GM23338 (cell line): ENCODE data around the gene PGRMC2. TPM values are rescaled to one million over a fixed set of nuclear protein-coding genes. Genes with fewer than 3 reads are reported as not detected.

Experiments used
- ATAC-seq: fragments of 200-7000 bp; cut with Tn5 transposase; 3 replicates; pipeline ENCODE4 v1.9.1; 2020
- DNase-seq: peaks from one replicate; pipeline ENCODE4 v3.0.0-alpha.2; 2015; ENCODE audit warnings: low spot score
- H2AFZ ChIP-seq: fragments of 200-600 bp; sonication (generic); 2 replicates; pipeline ENCODE4 v1.8.0; 2016; ENCODE audit warnings: antibody characterized with exemption, mild to moderate bottlenecking, moderate library complexity
- H3F3A ChIP-seq: fragments of 200-600 bp; sonication (generic); replicated peaks from 2 replicates; pipeline ENCODE4 v1.8.0; 2017; ENCODE audit warnings: antibody characterized with exemption, mixed run types, low read depth
- H3K27ac ChIP-seq: fragments of 200-600 bp; sonication (generic); 2 replicates; pipeline ENCODE4 v1.6.1; 2016; ENCODE audit warnings: low read depth
- H3K27me3 ChIP-seq: fragments of 200-600 bp; sonication (generic); 2 replicates; pipeline ENCODE4 v1.8.0; 2016; ENCODE audit warnings: mild to moderate bottlenecking, mixed run types, moderate library complexity; ENCODE audit not compliant: insufficient read depth
- H3K36me3 ChIP-seq: fragments of 200-600 bp; sonication (generic); 2 replicates; pipeline ENCODE4 v1.8.0; 2016; ENCODE audit warnings: mild to moderate bottlenecking; ENCODE audit not compliant: insufficient read depth
- H3K4me1 ChIP-seq: fragments of 200-600 bp; sonication (generic); 2 replicates; pipeline ENCODE4 v1.8.0; 2016; ENCODE audit warnings: mild to moderate bottlenecking, moderate library complexity; ENCODE audit not compliant: insufficient read depth
- H3K4me2 ChIP-seq: fragments of 200-600 bp; sonication (generic); 2 replicates; pipeline ENCODE4 v1.7.1; 2017; ENCODE audit warnings: mixed run types
- H3K4me3 ChIP-seq: fragments of 200-600 bp; sonication (generic); 2 replicates; pipeline ENCODE4 v1.6.1; 2016; ENCODE audit warnings: mixed run types
- H3K79me2 ChIP-seq: fragments of 200-600 bp; sonication (generic); replicated peaks from 2 replicates; pipeline ENCODE4 v1.8.0; 2017; ENCODE audit warnings: mild to moderate bottlenecking; ENCODE audit not compliant: insufficient read depth
- H3K9me2 ChIP-seq: fragments of 200-600 bp; sonication (generic); 2 replicates; pipeline ENCODE4 v1.8.0; 2017; ENCODE audit not compliant: insufficient read depth
- H4K20me1 ChIP-seq: fragments of 200-600 bp; sonication (generic); replicated peaks from 2 replicates; pipeline ENCODE4 v1.8.0; 2017; ENCODE audit warnings: mild to moderate bottlenecking; ENCODE audit not compliant: insufficient read depth
- H3K27ac Mint-ChIP-seq: 2 replicates; pipeline ENCODE4 v1.8.0; 2020; ENCODE audit warnings: inconsistent platforms, mild to moderate bottlenecking, moderate library complexity, mixed read lengths
- H3K27me3 Mint-ChIP-seq: 3 replicates; pipeline ENCODE4 v1.8.0; 2022; ENCODE audit warnings: low read depth, mild to moderate bottlenecking, moderate library complexity, mixed read lengths, inconsistent platforms; ENCODE audit not compliant: insufficient read depth, poor library complexity
- H3K36me3 Mint-ChIP-seq: 3 replicates; pipeline ENCODE4 v1.8.0; 2021; ENCODE audit warnings: low read depth, mild to moderate bottlenecking, inconsistent platforms, moderate library complexity, mixed read lengths
- H3K4me1 Mint-ChIP-seq: 3 replicates; pipeline ENCODE4 v1.8.0; 2020; ENCODE audit warnings: mild to moderate bottlenecking, inconsistent platforms, mixed read lengths
- H3K4me3 Mint-ChIP-seq: 3 replicates; pipeline ENCODE4 v1.8.0; 2021; ENCODE audit warnings: moderate library complexity, mild to moderate bottlenecking, inconsistent platforms, mixed read lengths
- H3K9me3 Mint-ChIP-seq: 3 replicates; pipeline ENCODE4 v1.8.0; 2020; ENCODE audit warnings: moderate library complexity, mild to moderate bottlenecking, inconsistent platforms, mixed read lengths
- CREB1 ChIP-seq: fragments of 250-450 bp; sonication (Bioruptor Pico); IDR thresholded peaks from 2 replicates; pipeline ENCODE4 v1.5.0; 2020; ENCODE audit warnings: low read depth, mild to moderate bottlenecking, moderate library complexity
- EZH2 ChIP-seq: fragments of 200-600 bp; sonication (generic); IDR thresholded peaks from one replicate; pipeline ENCODE4 v1.8.0; 2017; ENCODE audit warnings: antibody characterized with exemption, mild to moderate bottlenecking, low read depth; ENCODE audit not compliant: unreplicated experiment
- EZH2phosphoT487 ChIP-seq: fragments of 200-600 bp; sonication (generic); IDR thresholded peaks from one replicate; pipeline ENCODE4 v1.8.1; 2018; ENCODE audit warnings: antibody characterized with exemption; ENCODE audit not compliant: unreplicated experiment
- JUNB ChIP-seq: IDR thresholded peaks from one replicate; pipeline ENCODE4 v1.6.1; 2016; ENCODE audit warnings: antibody characterized with exemption; ENCODE audit not compliant: unreplicated experiment
- NANOG ChIP-seq: IDR thresholded peaks from 2 replicates; pipeline ENCODE4 v1.6.1; 2016; ENCODE audit warnings: antibody characterized with exemption, borderline replicate concordance
- POLR2AphosphoS5 ChIP-seq: IDR thresholded peaks from 2 replicates; pipeline ENCODE4 v1.6.1; 2016; ENCODE audit warnings: antibody characterized with exemption, low read depth
- STAT1 ChIP-seq: IDR thresholded peaks from one replicate; pipeline ENCODE4 v1.6.1; 2016; ENCODE audit warnings: antibody characterized with exemption; ENCODE audit not compliant: unreplicated experiment
- ZNF114 ChIP-seq: fragments of 250-450 bp; sonication (Bioruptor Pico); IDR thresholded peaks from 2 replicates; pipeline ENCODE4 v1.5.0; 2020; ENCODE audit warnings: mild to moderate bottlenecking, moderate library complexity
- ZNF331 ChIP-seq: fragments of 250-450 bp; sonication (Bioruptor Pico); IDR thresholded peaks from 2 replicates; pipeline ENCODE4 v1.5.0; 2020; ENCODE audit warnings: low read depth, mild to moderate bottlenecking, moderate library complexity
- polyA plus RNA-seq: library from polyadenylated mRNA; unstranded; fragments of >200 nt; fragmentation: Nextera tagmentation; extraction: Ambion mirVana; gene quantifications from 2 replicates; pipeline ENCODE4 v1.2.1, GENCODE V29; 2016
- total RNA-seq: library from RNA; depleted of rRNA; stranded (reverse); fragments of >200 nt; shearing (Covaris generic); gene quantifications from 2 replicates; pipeline ENCODE4 v1.2.3, GENCODE V29; 2014
- TF ChIP-seq, protein P1 (sequence below), 2 experiments: fragments of 200-600 bp in 1 of 2; sonication (generic) in 1 of 2; conservative IDR thresholded peaks; 2 replicates each; pipeline versions ENCODE4 v1.5.1 to v1.6.1; 2016 to 2017; ENCODE audit warnings: antibody characterized with exemption in 2 of 2, low read depth in 2 of 2, mild to moderate bottlenecking in 2 of 2, moderate library complexity in 1 of 2
- TF ChIP-seq, protein P2 (sequence below): fragments of 250-450 bp; sonication (Bioruptor Pico); IDR thresholded peaks from 2 replicates; pipeline ENCODE4 v1.5.0; 2020; ENCODE audit warnings: mild to moderate bottlenecking, moderate library complexity
- TF ChIP-seq, protein P3 (sequence below): IDR thresholded peaks from one replicate; pipeline ENCODE4 v1.6.1; 2018; ENCODE audit warnings: antibody characterized with exemption; ENCODE audit not compliant: unreplicated experiment
- TF ChIP-seq, protein P4 (sequence below): IDR thresholded peaks from 2 replicates; pipeline ENCODE4 v1.6.1; 2016; ENCODE audit warnings: antibody characterized with exemption

PGRMC2 gene
- total and polyA plus RNA-seq, 2 experiments from 2014 or later: 40.2 to 61.9 TPM

DNA sequence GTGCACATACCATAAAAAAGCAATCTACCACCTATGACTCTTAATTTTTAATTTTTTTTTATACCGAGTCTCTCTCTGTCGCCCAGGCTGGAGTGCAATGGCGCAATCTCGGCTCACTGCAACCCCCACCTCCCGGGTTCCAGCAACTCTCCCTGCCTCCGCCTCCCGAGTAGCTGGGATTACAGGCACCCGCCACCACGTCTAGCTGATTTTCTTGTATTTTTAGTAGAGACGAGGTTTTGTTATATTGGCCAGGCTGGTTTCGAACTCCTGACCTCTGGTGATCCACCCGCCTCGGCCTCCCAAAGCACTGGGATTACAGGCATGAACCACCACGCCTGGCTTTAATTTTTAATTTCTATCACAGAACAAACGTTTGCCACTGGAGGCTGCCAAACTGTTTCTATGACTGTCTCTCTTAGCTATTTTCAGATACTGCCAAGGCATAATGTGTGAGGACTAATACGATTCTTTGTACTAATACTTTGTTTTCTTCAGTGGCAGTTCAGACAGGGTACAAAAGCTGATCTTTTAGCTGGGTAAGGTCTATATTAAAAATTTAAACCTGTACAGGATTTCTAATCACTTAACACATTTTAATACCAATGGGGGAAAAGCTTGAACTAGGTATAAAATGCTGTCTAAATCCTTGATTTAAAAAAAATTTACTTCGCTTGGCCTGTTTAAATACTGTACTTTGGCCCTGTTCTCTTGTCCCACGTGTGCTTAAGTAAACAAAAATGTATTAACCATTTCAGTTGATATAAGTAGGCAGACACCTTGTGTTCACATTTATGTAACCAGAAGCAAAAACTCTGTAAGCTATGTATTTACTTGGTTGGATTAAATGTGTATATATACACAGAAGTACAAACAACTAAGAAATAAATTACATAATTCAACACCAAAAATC lies 2.3 kb downstream of the PGRMC2 start:
- H3K79me2 ChIP-seq: peaks cover 68% of the 10 kb centered on the region
- H3K27ac Mint-ChIP-seq: no peak overlapping the region; the same call in 1 of the 2 replicates

More for the DNA sequence above, 2.3 kb downstream of the PGRMC2 start:
- Mint-ChIP-seq H3K9me3 (no peaks in the 10 kb centered on the region), H3K27me3 (peaks cover 4% of the 10 kb centered on the region), H3K4me1 (peaks cover 36% of the 10 kb centered on the region; the same call in 2 of the 3 replicates), H3K36me3 (peaks cover 19% of the 10 kb centered on the region), H3K4me3 (peak overlapping the region; percentile 80)
- Histone ChIP-seq H3K27me3 (no peaks in the 10 kb centered on the region), H3K4me3 (peak overlapping the region; percentile 95), H3F3A (peaks cover 6% of the 10 kb centered on the region; the same call in 1 of the 2 replicates), H3K9me2 (no peaks in the 10 kb centered on the region), H3K4me2 (peak overlapping the region; percentile 82), H3K36me3 (no peaks in the 10 kb centered on the region), H3K4me1 (peaks cover 13% of the 10 kb centered on the region), H4K20me1 (peaks cover 17% of the 10 kb centered on the region; the same call in 1 of the 2 replicates), H3K27ac (no peak overlapping the region), H2AFZ (no peak overlapping the region)
- TF ChIP-seq, protein P1, sequence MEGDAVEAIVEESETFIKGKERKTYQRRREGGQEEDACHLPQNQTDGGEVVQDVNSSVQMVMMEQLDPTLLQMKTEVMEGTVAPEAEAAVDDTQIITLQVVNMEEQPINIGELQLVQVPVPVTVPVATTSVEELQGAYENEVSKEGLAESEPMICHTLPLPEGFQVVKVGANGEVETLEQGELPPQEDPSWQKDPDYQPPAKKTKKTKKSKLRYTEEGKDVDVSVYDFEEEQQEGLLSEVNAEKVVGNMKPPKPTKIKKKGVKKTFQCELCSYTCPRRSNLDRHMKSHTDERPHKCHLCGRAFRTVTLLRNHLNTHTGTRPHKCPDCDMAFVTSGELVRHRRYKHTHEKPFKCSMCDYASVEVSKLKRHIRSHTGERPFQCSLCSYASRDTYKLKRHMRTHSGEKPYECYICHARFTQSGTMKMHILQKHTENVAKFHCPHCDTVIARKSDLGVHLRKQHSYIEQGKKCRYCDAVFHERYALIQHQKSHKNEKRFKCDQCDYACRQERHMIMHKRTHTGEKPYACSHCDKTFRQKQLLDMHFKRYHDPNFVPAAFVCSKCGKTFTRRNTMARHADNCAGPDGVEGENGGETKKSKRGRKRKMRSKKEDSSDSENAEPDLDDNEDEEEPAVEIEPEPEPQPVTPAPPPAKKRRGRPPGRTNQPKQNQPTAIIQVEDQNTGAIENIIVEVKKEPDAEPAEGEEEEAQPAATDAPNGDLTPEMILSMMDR (conservative IDR thresholded peaks at IDR 0.05; ENCODE audit: low read depth in 2 of 2): no peak
- no peak for TF ChIP-seq POLR2AphosphoS5
- TF ChIP-seq NANOG: no peak
- no peak for TF ChIP-seq ZNF331 (CRISPR knock-in tag)
- no peak for TF ChIP-seq STAT1
- no peak for TF ChIP-seq EZH2
- TF ChIP-seq, protein P2, sequence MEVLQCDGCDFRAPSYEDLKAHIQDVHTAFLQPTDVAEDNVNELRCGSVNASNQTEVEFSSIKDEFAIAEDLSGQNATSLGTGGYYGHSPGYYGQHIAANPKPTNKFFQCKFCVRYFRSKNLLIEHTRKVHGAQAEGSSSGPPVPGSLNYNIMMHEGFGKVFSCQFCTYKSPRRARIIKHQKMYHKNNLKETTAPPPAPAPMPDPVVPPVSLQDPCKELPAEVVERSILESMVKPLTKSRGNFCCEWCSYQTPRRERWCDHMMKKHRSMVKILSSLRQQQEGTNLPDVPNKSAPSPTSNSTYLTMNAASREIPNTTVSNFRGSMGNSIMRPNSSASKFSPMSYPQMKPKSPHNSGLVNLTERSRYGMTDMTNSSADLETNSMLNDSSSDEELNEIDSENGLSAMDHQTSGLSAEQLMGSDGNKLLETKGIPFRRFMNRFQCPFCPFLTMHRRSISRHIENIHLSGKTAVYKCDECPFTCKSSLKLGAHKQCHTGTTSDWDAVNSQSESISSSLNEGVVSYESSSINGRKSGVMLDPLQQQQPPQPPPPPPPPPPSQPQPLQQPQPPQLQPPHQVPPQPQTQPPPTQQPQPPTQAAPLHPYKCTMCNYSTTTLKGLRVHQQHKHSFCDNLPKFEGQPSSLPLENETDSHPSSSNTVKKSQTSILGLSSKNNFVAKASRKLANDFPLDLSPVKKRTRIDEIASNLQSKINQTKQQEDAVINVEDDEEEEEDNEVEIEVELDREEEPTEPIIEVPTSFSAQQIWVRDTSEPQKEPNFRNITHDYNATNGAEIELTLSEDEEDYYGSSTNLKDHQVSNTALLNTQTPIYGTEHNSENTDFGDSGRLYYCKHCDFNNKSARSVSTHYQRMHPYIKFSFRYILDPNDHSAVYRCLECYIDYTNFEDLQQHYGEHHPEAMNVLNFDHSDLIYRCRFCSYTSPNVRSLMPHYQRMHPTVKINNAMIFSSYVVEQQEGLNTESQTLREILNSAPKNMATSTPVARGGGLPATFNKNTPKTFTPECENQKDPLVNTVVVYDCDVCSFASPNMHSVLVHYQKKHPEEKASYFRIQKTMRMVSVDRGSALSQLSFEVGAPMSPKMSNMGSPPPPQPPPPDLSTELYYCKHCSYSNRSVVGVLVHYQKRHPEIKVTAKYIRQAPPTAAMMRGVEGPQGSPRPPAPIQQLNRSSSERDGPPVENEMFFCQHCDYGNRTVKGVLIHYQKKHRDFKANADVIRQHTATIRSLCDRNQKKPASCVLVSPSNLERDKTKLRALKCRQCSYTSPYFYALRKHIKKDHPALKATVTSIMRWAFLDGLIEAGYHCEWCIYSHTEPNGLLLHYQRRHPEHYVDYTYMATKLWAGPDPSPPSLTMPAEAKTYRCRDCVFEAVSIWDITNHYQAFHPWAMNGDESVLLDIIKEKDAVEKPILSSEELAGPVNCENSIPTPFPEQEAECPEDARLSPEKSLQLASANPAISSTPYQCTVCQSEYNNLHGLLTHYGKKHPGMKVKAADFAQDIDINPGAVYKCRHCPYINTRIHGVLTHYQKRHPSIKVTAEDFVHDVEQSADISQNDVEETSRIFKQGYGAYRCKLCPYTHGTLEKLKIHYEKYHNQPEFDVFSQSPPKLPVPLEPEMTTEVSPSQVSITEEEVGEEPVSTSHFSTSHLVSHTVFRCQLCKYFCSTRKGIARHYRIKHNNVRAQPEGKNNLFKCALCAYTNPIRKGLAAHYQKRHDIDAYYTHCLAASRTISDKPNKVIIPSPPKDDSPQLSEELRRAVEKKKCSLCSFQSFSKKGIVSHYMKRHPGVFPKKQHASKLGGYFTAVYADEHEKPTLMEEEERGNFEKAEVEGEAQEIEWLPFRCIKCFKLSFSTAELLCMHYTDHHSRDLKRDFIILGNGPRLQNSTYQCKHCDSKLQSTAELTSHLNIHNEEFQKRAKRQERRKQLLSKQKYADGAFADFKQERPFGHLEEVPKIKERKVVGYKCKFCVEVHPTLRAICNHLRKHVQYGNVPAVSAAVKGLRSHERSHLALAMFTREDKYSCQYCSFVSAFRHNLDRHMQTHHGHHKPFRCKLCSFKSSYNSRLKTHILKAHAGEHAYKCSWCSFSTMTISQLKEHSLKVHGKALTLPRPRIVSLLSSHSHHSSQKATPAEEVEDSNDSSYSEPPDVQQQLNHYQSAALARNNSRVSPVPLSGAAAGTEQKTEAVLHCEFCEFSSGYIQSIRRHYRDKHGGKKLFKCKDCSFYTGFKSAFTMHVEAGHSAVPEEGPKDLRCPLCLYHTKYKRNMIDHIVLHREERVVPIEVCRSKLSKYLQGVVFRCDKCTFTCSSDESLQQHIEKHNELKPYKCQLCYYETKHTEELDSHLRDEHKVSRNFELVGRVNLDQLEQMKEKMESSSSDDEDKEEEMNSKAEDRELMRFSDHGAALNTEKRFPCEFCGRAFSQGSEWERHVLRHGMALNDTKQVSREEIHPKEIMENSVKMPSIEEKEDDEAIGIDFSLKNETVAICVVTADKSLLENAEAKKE: no peak
- TF ChIP-seq, protein P3, sequence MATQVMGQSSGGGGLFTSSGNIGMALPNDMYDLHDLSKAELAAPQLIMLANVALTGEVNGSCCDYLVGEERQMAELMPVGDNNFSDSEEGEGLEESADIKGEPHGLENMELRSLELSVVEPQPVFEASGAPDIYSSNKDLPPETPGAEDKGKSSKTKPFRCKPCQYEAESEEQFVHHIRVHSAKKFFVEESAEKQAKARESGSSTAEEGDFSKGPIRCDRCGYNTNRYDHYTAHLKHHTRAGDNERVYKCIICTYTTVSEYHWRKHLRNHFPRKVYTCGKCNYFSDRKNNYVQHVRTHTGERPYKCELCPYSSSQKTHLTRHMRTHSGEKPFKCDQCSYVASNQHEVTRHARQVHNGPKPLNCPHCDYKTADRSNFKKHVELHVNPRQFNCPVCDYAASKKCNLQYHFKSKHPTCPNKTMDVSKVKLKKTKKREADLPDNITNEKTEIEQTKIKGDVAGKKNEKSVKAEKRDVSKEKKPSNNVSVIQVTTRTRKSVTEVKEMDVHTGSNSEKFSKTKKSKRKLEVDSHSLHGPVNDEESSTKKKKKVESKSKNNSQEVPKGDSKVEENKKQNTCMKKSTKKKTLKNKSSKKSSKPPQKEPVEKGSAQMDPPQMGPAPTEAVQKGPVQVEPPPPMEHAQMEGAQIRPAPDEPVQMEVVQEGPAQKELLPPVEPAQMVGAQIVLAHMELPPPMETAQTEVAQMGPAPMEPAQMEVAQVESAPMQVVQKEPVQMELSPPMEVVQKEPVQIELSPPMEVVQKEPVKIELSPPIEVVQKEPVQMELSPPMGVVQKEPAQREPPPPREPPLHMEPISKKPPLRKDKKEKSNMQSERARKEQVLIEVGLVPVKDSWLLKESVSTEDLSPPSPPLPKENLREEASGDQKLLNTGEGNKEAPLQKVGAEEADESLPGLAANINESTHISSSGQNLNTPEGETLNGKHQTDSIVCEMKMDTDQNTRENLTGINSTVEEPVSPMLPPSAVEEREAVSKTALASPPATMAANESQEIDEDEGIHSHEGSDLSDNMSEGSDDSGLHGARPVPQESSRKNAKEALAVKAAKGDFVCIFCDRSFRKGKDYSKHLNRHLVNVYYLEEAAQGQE: no peak
- no peak for TF ChIP-seq EZH2phosphoT487
- TF ChIP-seq, protein P4, sequence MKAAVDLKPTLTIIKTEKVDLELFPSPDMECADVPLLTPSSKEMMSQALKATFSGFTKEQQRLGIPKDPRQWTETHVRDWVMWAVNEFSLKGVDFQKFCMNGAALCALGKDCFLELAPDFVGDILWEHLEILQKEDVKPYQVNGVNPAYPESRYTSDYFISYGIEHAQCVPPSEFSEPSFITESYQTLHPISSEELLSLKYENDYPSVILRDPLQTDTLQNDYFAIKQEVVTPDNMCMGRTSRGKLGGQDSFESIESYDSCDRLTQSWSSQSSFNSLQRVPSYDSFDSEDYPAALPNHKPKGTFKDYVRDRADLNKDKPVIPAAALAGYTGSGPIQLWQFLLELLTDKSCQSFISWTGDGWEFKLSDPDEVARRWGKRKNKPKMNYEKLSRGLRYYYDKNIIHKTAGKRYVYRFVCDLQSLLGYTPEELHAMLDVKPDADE: no peak
- TF ChIP-seq ZNF114: no peak
- no peak for TF ChIP-seq CREB1 (CRISPR knock-in tag)
- TF ChIP-seq JUNB: no peak
- DNase-seq: no peak
- no peak for ATAC-seq
